CD14-positive monocyte (primary cell): ENCODE data around the gene KCNQ1. TPM values are rescaled to one million over a fixed set of nuclear protein-coding genes. Genes with fewer than 3 reads are reported as not detected.

Experiments
- DNase-seq, 3 donors: peaks; one replicate each; pipeline ENCODE4 v3.0.0-alpha.2; 2011 to 2022
- H2AFZ ChIP-seq: 2 replicates; pipeline ENCODE4 v1.6.0; 2012; ENCODE audit warnings: mild to moderate bottlenecking, low read depth, low read length, inconsistent platforms; ENCODE audit not compliant: insufficient read depth, poor library complexity, severe bottlenecking
- H3K27ac ChIP-seq, 2 donors: 1 replicate in 1 of 2; 2 replicates in 1 of 2; pipeline ENCODE4 v1.5.1; 2012 to 2013; ENCODE audit warnings: low read length in 2 of 2, control low read depth in 1 of 2, inconsistent platforms in 1 of 2, low read depth in 1 of 2, mild to moderate bottlenecking in 1 of 2
- H3K27me3 ChIP-seq, 2 donors: one replicate each; pipeline versions ENCODE4 v1.6.0 to v1.6.1; 2011 to 2013; ENCODE audit warnings: low read length in 2 of 2; ENCODE audit not compliant: control insufficient read depth in 2 of 2, insufficient read depth in 2 of 2
- H3K36me3 ChIP-seq, 2 donors: replicated peaks in 1 of 2; 1 replicate in 1 of 2; 2 replicates in 1 of 2; pipeline versions ENCODE4 v1.5.1 to v1.6.1; 2012 to 2013; ENCODE audit warnings: low read length in 2 of 2, control low read depth in 1 of 2, inconsistent platforms in 1 of 2, mild to moderate bottlenecking in 1 of 2; ENCODE audit not compliant: insufficient read depth in 2 of 2, control insufficient read depth in 1 of 2
- H3K4me1 ChIP-seq, 2 donors: 1 replicate in 1 of 2; 2 replicates in 1 of 2; pipeline versions ENCODE4 v1.5.1 to v1.6.1; 2012 to 2013; ENCODE audit warnings: low read length in 2 of 2, control low read depth in 1 of 2, inconsistent platforms in 1 of 2, mild to moderate bottlenecking in 1 of 2, moderate library complexity in 1 of 2; ENCODE audit not compliant: insufficient read depth in 2 of 2, control insufficient read depth in 1 of 2
- H3K4me2 ChIP-seq: replicated peaks from 2 replicates; pipeline ENCODE3; 2012; ENCODE audit warnings: low read length, moderate library complexity, mild to moderate bottlenecking; ENCODE audit not compliant: poor library complexity, severe bottlenecking; ENCODE audit errors: extremely low read depth
- H3K4me3 ChIP-seq, 3 experiments: fragments of 200-600 bp in 1 of 3; sonication (generic) in 1 of 3; replicated peaks in 1 of 3; 1 replicate in 2 of 3; 2 replicates in 1 of 3; pipeline ENCODE4 v1.5.1; 2011 to 2013; ENCODE audit warnings: low read length in 3 of 3, mild to moderate bottlenecking in 3 of 3, control low read depth in 2 of 3, low read depth in 2 of 3, inconsistent platforms in 1 of 3, moderate library complexity in 1 of 3
- H3K79me2 ChIP-seq: 2 replicates; pipeline ENCODE4 v1.6.0; 2012; ENCODE audit warnings: mild to moderate bottlenecking, control low read depth, inconsistent platforms, low read length, moderate library complexity; ENCODE audit not compliant: insufficient read depth
- H3K9ac ChIP-seq: 2 replicates; pipeline ENCODE4 v1.6.0; 2017; ENCODE audit warnings: low read length, mild to moderate bottlenecking; ENCODE audit not compliant: insufficient read depth, poor library complexity, severe bottlenecking
- H3K9me3 ChIP-seq, 2 donors: replicated peaks in 1 of 2; 1 replicate in 1 of 2; 2 replicates in 1 of 2; pipeline versions ENCODE4 v1.5.1 to v1.6.1; 2012 to 2013; ENCODE audit warnings: low read length in 2 of 2, control low read depth in 1 of 2; ENCODE audit not compliant: control insufficient read depth in 1 of 2, insufficient read depth in 1 of 2
- H4K20me1 ChIP-seq: 2 replicates; pipeline ENCODE4 v1.6.0; 2012; ENCODE audit warnings: mild to moderate bottlenecking, low read length, control low read depth, moderate library complexity; ENCODE audit not compliant: insufficient read depth
- H3K27ac Mint-ChIP-seq, 7 donors: one replicate each; pipeline ENCODE4 v1.8.0; 2020; ENCODE audit warnings: mild to moderate bottlenecking in 7 of 7, mixed read lengths in 7 of 7, moderate library complexity in 6 of 7, inconsistent platforms in 2 of 7
- H3K27me3 Mint-ChIP-seq, 3 donors: one replicate each; pipeline ENCODE4 v1.8.0; 2021 to 2022; ENCODE audit warnings: low read depth in 3 of 3, mild to moderate bottlenecking in 3 of 3, mixed read lengths in 3 of 3, moderate library complexity in 3 of 3, inconsistent platforms in 1 of 3
- H3K36me3 Mint-ChIP-seq, 2 donors: one replicate each; pipeline ENCODE4 v1.8.0; 2020; ENCODE audit warnings: mixed read lengths in 2 of 2, inconsistent platforms in 1 of 2, mild to moderate bottlenecking in 1 of 2
- H3K4me1 Mint-ChIP-seq: one replicate; pipeline ENCODE4 v1.8.0; 2020; ENCODE audit warnings: mild to moderate bottlenecking, mixed read lengths
- H3K4me3 Mint-ChIP-seq, 2 donors: one replicate each; pipeline ENCODE4 v1.8.0; 2020; ENCODE audit warnings: mild to moderate bottlenecking in 2 of 2, mixed read lengths in 2 of 2, moderate library complexity in 1 of 2
- H3K9me3 Mint-ChIP-seq, 7 donors: one replicate each; pipeline ENCODE4 v1.8.0; 2020 to 2022; ENCODE audit warnings: mixed read lengths in 7 of 7, mild to moderate bottlenecking in 6 of 7, moderate library complexity in 6 of 7, inconsistent platforms in 2 of 7
- WGBS: methylation state at CpG from one replicate; pipeline ENCODE4 v1.1.5; 2013; ENCODE audit warnings: missing lambda C conversion rate; ENCODE audit not compliant: insufficient coverage; 5-methylcytosine and 5-hydroxymethylcytosine counted together
- intact Hi-C, 2 donors: fragments of 100-400 bp; cut with micrococcal nuclease; formaldehyde crosslinking; loops; one replicate each; pipeline versions ENCODE4 v1.15.0 to v1.15.1; 2023
- polyA plus RNA-seq, 3 donors: library from polyadenylated mRNA; depleted of rRNA in 1 of 3; unstranded in 2 of 3; stranded (reverse) in 1 of 3; fragments of 300-500 nt in 2 of 3; fragments of >200 nt in 1 of 3; fragmentation: Illumina TruSeq in 2 of 3; gene quantifications; 1 replicate in 2 of 3; 2 replicates in 1 of 3; pipeline ENCODE4 v1.2.3, GENCODE V29; 2012 to 2021
- TF ChIP-seq, protein P1 (sequence below): fragments of 200-600 bp; IDR thresholded peaks from one replicate; pipeline ENCODE4 v1.8.0; 2022; ENCODE audit warnings: antibody characterized with exemption, mild to moderate bottlenecking

Gene KCNQ1
- polyA plus RNA-seq, 3 donors, result 14.9 to 31.8 (median 21.6) TPM

DNA sequence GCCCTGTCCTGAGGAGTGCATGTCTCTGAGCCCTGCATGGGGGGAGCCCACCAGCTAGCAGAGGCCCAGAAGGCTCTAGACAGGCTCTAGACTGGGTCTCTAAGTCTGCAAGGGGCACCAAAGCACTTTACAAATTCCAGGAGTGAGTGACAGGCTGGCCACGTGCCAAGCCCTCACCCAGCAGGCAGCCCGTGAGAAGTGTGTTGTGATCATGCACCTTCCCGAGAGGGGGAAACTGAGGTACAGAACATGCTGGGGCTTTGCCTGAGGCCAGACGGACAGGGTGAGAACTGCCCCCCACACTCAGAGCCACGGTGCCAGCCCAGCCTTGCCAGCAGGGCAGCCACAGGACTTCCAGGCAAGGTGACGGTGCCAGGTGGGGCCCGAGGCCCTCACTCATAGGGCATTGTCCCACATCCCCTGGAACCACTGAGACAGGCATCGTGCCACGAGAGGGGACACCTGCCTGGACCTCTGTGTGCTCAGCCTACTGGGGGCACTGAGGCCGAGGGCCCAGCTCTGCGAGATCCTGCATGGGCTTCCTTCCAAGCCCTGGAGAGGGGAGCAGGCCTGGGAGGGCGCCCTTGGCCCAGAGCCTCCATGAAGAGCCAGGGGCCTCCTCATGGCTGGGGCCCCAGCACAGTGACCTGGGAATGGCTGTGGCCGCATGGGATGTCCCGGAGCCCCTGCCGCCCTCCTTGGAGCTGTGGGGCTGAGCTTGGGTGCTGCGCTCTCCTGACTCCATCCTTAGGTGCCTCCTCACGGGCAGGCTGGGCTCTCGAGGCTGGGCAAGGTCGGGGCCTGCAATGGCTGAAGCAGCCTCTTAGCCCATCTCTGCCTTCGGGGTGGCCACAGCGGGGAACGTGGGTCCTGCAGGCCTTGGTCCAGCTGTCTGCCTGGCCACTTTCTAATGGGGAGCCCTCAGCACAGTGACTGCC, 133.5 kb downstream of the KCNQ1 start:
- no peak overlapping the region for H3K9ac ChIP-seq
- TF ChIP-seq, protein P1, sequence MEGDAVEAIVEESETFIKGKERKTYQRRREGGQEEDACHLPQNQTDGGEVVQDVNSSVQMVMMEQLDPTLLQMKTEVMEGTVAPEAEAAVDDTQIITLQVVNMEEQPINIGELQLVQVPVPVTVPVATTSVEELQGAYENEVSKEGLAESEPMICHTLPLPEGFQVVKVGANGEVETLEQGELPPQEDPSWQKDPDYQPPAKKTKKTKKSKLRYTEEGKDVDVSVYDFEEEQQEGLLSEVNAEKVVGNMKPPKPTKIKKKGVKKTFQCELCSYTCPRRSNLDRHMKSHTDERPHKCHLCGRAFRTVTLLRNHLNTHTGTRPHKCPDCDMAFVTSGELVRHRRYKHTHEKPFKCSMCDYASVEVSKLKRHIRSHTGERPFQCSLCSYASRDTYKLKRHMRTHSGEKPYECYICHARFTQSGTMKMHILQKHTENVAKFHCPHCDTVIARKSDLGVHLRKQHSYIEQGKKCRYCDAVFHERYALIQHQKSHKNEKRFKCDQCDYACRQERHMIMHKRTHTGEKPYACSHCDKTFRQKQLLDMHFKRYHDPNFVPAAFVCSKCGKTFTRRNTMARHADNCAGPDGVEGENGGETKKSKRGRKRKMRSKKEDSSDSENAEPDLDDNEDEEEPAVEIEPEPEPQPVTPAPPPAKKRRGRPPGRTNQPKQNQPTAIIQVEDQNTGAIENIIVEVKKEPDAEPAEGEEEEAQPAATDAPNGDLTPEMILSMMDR, result no peak
- WGBS, result 93% methylated on average over 22 of the region's 22 CpGs
- peaks cover 55 to 70% of the 10 kb centered on the region in 2 donors for H3K36me3 ChIP-seq
- no peak overlapping the region for H3K4me3 Mint-ChIP-seq
- no peak overlapping the region for H3K4me3 ChIP-seq
- no peak overlapping the region for H2AFZ ChIP-seq
- peaks cover 0 to 3% (median 0%) of the 10 kb centered on the region in 3 donors for H3K27me3 Mint-ChIP-seq
- H3K9me3 ChIP-seq, result no peaks in the 10 kb centered on the region
- H3K4me2 ChIP-seq, result no peak overlapping the region
- H3K4me1 Mint-ChIP-seq, result no peaks in the 10 kb centered on the region
- H3K27ac ChIP-seq, result no peak overlapping the region
- intact Hi-C loops, result no loop called here
- H3K79me2 ChIP-seq, result no peaks in the 10 kb centered on the region
- H3K36me3 Mint-ChIP-seq, result peaks cover 22 to 44% of the 10 kb centered on the region in 2 donors
- H3K27ac Mint-ChIP-seq, result no peak overlapping the region
- H3K4me1 ChIP-seq, result no peaks in the 10 kb centered on the region
- no peaks in the 10 kb centered on the region for H3K27me3 ChIP-seq
- H3K9me3 Mint-ChIP-seq, result no peaks in the 10 kb centered on the region
- no peak for DNase-seq
- peaks cover 98% of the 10 kb centered on the region for H4K20me1 ChIP-seq

DNA sequence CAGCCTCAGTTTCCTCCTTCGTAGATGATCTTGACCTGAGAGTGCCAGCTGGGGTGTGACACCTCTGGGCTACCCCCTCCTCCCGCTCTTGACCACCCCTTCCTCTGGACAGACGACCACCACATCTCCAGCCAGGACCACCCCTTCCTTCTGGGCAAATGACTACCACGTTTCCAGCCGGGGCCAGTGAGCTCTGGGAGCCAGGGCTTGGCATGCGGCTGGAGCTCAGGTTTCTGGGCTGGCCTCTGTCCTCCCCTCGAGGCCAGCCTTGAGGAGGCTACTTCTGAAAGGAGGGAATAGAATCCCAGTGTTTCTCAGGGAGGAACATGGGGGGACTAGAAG, 134.1 kb downstream of the KCNQ1 start:
- Mint-ChIP-seq H3K9me3 (no peaks in the 10 kb centered on the region), H3K27ac (peak overlapping the region in 2 of 7 donors; percentile 2 to 46), H3K4me1 (no peaks in the 10 kb centered on the region), H3K36me3 (peaks cover 21 to 44% of the 10 kb centered on the region in 2 donors), H3K27me3 (peaks cover 0 to 3% (median 0%) of the 10 kb centered on the region in 3 donors), H3K4me3 (no peak overlapping the region)
- Histone ChIP-seq H3K9me3 (no peaks in the 10 kb centered on the region), H2AFZ (no peak overlapping the region), H3K27ac (no peak overlapping the region), H3K4me3 (no peak overlapping the region), H3K4me2 (no peak overlapping the region), H3K36me3 (peaks cover 61 to 70% of the 10 kb centered on the region in 2 donors), H3K79me2 (no peaks in the 10 kb centered on the region), H3K9ac (no peak overlapping the region), H3K27me3 (no peaks in the 10 kb centered on the region), H4K20me1 (peaks cover 98% of the 10 kb centered on the region), H3K4me1 (no peaks in the 10 kb centered on the region)
- intact Hi-C loops, result no loop called here
- WGBS, result 100% methylated on average over 6 of the region's 7 CpGs
- TF ChIP-seq, protein P1, result no peak
- DNase-seq, result no peak
